Measurements from ENCODE around the gene LYSMD2.
"Not testable (repeated sequence)": the region's sequence is repeated elsewhere in the genome, so short reads cannot be mapped to it uniquely, and the experiment has no call there.

- not testable (repeated sequence) for TF ChIP-seq POLR2A (IDR thresholded peaks at IDR 0.05; ENCODE audit: low read depth); POLR2AphosphoS5 (IDR thresholded peaks at IDR 0.05); CTCF (IDR thresholded peaks at IDR 0.05); EP300 (IDR thresholded peaks at IDR 0.05)
These were observed 49.7 kb upstream of the LYSMD2 start for GRCh38 chr15:51787130-51787529.
